Measurements from ENCODE around the gene RDH13.
"Not testable (repeated sequence)": the region's sequence is repeated elsewhere in the genome, so short reads cannot be mapped to it uniquely, and the experiment has no call there.

RDH13 gene

GRCh38 chr19:55062735-55063491 is at the start of gene RDH13:
Gene RDH13, minus strand, starts transcription at chr19:55063148. Its CDS starts 116 bp downstream, at chr19:55063032.
- peak; percentile 96 for DNase-seq (ENCODE audit: low spot score)

- DNase-seq (ENCODE audit: low spot score), result no peak
Observed at GRCh38 chr19:55112246-55112776, 49.4 kb upstream of the RDH13 start.

GRCh38 chr19:55111238-55111831 is 48.4 kb upstream of the RDH13 start:
- DNase-seq (ENCODE audit: low spot score), result no peak

GRCh38 chr19:55109527-55110291 is 46.8 kb upstream of the RDH13 start:
- no peak for DNase-seq (ENCODE audit: low spot score)

GRCh38 chr19:55107252-55107651 is 44.3 kb upstream of the RDH13 start:
- not testable (repeated sequence) for DNase-seq (ENCODE audit: low spot score)

GRCh38 chr19:55106591-55106990 is 43.6 kb upstream of the RDH13 start:
- DNase-seq (ENCODE audit: low spot score), result no peak

- DNase-seq (ENCODE audit: low spot score), result no peak
Observed at GRCh38 chr19:55105237-55105636, 42.3 kb upstream of the RDH13 start.

GRCh38 chr19:55103190-55103589 is 40.2 kb upstream of the RDH13 start:
- DNase-seq (ENCODE audit: low spot score), result no peak

GRCh38 chr19:55101261-55101660 is 38.3 kb upstream of the RDH13 start:
- DNase-seq (ENCODE audit: low spot score), result no peak

GRCh38 chr19:55099557-55100506 is 36.9 kb upstream of the RDH13 start:
- no peak for DNase-seq (ENCODE audit: low spot score)

GRCh38 chr19:55098716-55099556 is 36.0 kb upstream of the RDH13 start:
- DNase-seq (ENCODE audit: low spot score), result no peak

- no peak for DNase-seq (ENCODE audit: low spot score)
Observed at GRCh38 chr19:55097864-55098715, 35.1 kb upstream of the RDH13 start.

GRCh38 chr19:55096061-55096701 is 33.2 kb upstream of the RDH13 start:
- no peak for DNase-seq (ENCODE audit: low spot score)

GRCh38 chr19:55095260-55096060 is 32.5 kb upstream of the RDH13 start:
- no peak for DNase-seq (ENCODE audit: low spot score)

GRCh38 chr19:55094456-55095259 is 31.7 kb upstream of the RDH13 start:
- DNase-seq (ENCODE audit: low spot score), result no peak

GRCh38 chr19:55092423-55093318 is 29.7 kb upstream of the RDH13 start:
- no peak for DNase-seq (ENCODE audit: low spot score)
